ENCODE measurements around the gene STRIP2.

The STRIP2 gene

GRCh38 chr7:129501760-129502707, 67.8 kb downstream of the STRIP2 start, which contains the start of gene SMKR1 (continued):
- TF ChIP-seq ZNF366 (tag by site-specific recombination; conservative IDR thresholded peaks at IDR 0.05) (no peak), ZBTB48 (tag by site-specific recombination; IDR thresholded peaks at IDR 0.05) (no peak), ZNF133 (tag by site-specific recombination; IDR thresholded peaks at IDR 0.05) (no peak), ZNF112 (tag by site-specific recombination; IDR thresholded peaks at IDR 0.05) (no peak), ZFP41 (tag by site-specific recombination; IDR thresholded peaks at IDR 0.05; ENCODE audit: borderline replicate concordance) (no peak), ZNF548 (tag by site-specific recombination; IDR thresholded peaks at IDR 0.05) (no peak), ZNF266 (tag by site-specific recombination; IDR thresholded peaks at IDR 0.05; ENCODE audit: low read depth) (no peak), SETDB1 (IDR thresholded peaks at IDR 0.05; ENCODE audit: insufficient read length, low read length) (no peak), GLI4 (tag by site-specific recombination; IDR thresholded peaks at IDR 0.05) (no peak), ZNF214 (tag by site-specific recombination; IDR thresholded peaks at IDR 0.05; ENCODE audit: borderline replicate concordance) (no peak), ZNF2 (tag by site-specific recombination; IDR thresholded peaks at IDR 0.05) (no peak), ZSCAN23 (tag by site-specific recombination; IDR thresholded peaks at IDR 0.05) (no peak), KLF7 (tag by site-specific recombination; IDR thresholded peaks at IDR 0.05; ENCODE audit: borderline replicate concordance) (no peak), ZNF184 (tag by site-specific recombination; IDR thresholded peaks at IDR 0.05) (no peak), KLF8 (tag by site-specific recombination; IDR thresholded peaks at IDR 0.05) (0 out of 2 replicates have a peak, but pooled peaks have one; percentile 35), ZEB2 (tag by site-specific recombination; IDR thresholded peaks at IDR 0.05) (peak; percentile 52; the same call in 1 of the 2 replicates), ZFHX2 (tag by site-specific recombination; conservative IDR thresholded peaks at IDR 0.05) (peak; percentile 38; the same call in 1 of the 2 replicates), TRIM28 (IDR thresholded peaks at IDR 0.05; ENCODE audit: borderline replicate concordance, low read length) (no peak), MEIS1 (CRISPR knock-in tag; IDR thresholded peaks at IDR 0.05; ENCODE audit: borderline replicate concordance) (no peak), ZNF558 (tag by site-specific recombination; IDR thresholded peaks at IDR 0.05) (0 out of 2 replicates have a peak, but pooled peaks have one; percentile 23), SP7 (tag by site-specific recombination; IDR thresholded peaks at IDR 0.05) (0 out of 2 replicates have a peak, but pooled peaks have one; percentile 33), PBX3 (CRISPR knock-in tag; IDR thresholded peaks at IDR 0.05) (peak; percentile 89), BCL11B (tag by site-specific recombination; IDR thresholded peaks at IDR 0.05; ENCODE audit: low read depth) (0 out of 2 replicates have a peak, but pooled peaks have one; percentile 48), ZNF114 (tag by site-specific recombination; IDR thresholded peaks at IDR 0.05) (no peak), KLF1 (tag by site-specific recombination; IDR thresholded peaks at IDR 0.05) (no peak), ZNF645 (tag by site-specific recombination; IDR thresholded peaks at IDR 0.05) (no peak), ZNF433 (tag by site-specific recombination; IDR thresholded peaks at IDR 0.05; ENCODE audit: low read depth) (no peak), MYNN (tag by site-specific recombination; IDR thresholded peaks at IDR 0.05; ENCODE audit: borderline replicate concordance) (peak; percentile 95)
- TF ChIP-seq, protein P1, sequence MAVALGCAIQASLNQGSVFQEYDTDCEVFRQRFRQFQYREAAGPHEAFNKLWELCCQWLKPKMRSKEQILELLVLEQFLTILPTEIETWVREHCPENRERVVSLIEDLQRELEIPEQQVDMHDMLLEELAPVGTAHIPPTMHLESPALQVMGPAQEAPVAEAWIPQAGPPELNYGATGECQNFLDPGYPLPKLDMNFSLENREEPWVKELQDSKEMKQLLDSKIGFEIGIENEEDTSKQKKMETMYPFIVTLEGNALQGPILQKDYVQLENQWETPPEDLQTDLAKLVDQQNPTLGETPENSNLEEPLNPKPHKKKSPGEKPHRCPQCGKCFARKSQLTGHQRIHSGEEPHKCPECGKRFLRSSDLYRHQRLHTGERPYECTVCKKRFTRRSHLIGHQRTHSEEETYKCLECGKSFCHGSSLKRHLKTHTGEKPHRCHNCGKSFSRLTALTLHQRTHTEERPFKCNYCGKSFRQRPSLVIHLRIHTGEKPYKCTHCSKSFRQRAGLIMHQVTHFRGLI (tag by site-specific recombination; IDR thresholded peaks at IDR 0.05): no peak
- TF ChIP-seq, protein P2, sequence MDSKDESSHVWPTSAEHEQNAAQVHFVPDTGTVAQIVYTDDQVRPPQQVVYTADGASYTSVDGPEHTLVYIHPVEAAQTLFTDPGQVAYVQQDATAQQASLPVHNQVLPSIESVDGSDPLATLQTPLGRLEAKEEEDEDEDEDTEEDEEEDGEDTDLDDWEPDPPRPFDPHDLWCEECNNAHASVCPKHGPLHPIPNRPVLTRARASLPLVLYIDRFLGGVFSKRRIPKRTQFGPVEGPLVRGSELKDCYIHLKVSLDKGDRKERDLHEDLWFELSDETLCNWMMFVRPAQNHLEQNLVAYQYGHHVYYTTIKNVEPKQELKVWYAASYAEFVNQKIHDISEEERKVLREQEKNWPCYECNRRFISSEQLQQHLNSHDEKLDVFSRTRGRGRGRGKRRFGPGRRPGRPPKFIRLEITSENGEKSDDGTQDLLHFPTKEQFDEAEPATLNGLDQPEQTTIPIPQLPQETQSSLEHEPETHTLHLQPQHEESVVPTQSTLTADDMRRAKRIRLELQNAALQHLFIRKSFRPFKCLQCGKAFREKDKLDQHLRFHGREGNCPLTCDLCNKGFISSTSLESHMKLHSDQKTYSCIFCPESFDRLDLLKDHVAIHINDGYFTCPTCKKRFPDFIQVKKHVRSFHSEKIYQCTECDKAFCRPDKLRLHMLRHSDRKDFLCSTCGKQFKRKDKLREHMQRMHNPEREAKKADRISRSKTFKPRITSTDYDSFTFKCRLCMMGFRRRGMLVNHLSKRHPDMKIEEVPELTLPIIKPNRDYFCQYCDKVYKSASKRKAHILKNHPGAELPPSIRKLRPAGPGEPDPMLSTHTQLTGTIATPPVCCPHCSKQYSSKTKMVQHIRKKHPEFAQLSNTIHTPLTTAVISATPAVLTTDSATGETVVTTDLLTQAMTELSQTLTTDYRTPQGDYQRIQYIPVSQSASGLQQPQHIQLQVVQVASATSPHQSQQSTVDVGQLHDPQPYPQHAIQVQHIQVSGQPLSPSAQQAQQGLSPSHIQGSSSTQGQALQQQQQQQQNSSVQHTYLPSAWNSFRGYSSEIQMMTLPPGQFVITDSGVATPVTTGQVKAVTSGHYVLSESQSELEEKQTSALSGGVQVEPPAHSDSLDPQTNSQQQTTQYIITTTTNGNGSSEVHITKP (tag by site-specific recombination; IDR thresholded peaks at IDR 0.05): peak; percentile 91

Data from HEK293 (cell line).